H9 (cell line): ENCODE measurements around the gene CRHR2. TPM values are rescaled to one million over a fixed set of nuclear protein-coding genes. Genes with fewer than 3 reads are reported as not detected.
A peak's percentile ranks its signal among the peaks of the same experiment; 100 is the strongest.

Source experiments
- DNase-seq: peaks from one replicate; pipeline ENCODE4 v3.0.0-alpha.2; 2017
- H2AFZ ChIP-seq: one replicate; pipeline ENCODE4 v1.6.1; 2013; ENCODE audit warnings: mild to moderate bottlenecking, low read length, control low read depth, moderate library complexity
- H2AK5ac ChIP-seq: 2 replicates; pipeline ENCODE4 v1.6.1; 2013; ENCODE audit warnings: low read length, control low read depth, mixed read lengths; ENCODE audit not compliant: insufficient read length
- H2BK120ac ChIP-seq: one replicate; pipeline ENCODE4 v1.6.1; 2013; ENCODE audit warnings: low read depth, mild to moderate bottlenecking, low read length, control low read depth, inconsistent platforms; ENCODE audit not compliant: poor library complexity, severe bottlenecking
- H2BK12ac ChIP-seq: 2 replicates; pipeline ENCODE4 v1.6.1; 2013; ENCODE audit warnings: low read length, control low read depth, mixed read lengths, low read depth; ENCODE audit not compliant: insufficient read length
- H2BK15ac ChIP-seq: 2 replicates; pipeline ENCODE4 v1.6.1; 2013; ENCODE audit warnings: low read depth, low read length, control low read depth
- H2BK20ac ChIP-seq: one replicate; pipeline ENCODE4 v1.6.1; 2013; ENCODE audit warnings: low read depth, mild to moderate bottlenecking, low read length, control low read depth, inconsistent platforms; ENCODE audit not compliant: poor library complexity, severe bottlenecking
- H2BK5ac ChIP-seq: 2 replicates; pipeline ENCODE4 v1.6.1; 2013; ENCODE audit warnings: low read length, control low read depth, mixed read lengths; ENCODE audit not compliant: insufficient read length
- H3K14ac ChIP-seq: 2 replicates; pipeline ENCODE4 v1.6.1; 2013; ENCODE audit warnings: low read length, control low read depth; ENCODE audit not compliant: insufficient read depth
- H3K18ac ChIP-seq: 2 replicates; pipeline ENCODE4 v1.6.1; 2013; ENCODE audit warnings: low read depth, mild to moderate bottlenecking, mixed read lengths, low read length, control low read depth; ENCODE audit not compliant: insufficient read length
- H3K23ac ChIP-seq: 2 replicates; pipeline ENCODE4 v1.6.1; 2013; ENCODE audit warnings: low read length, control low read depth, mixed read lengths, low read depth; ENCODE audit not compliant: insufficient read length
- H3K23me2 ChIP-seq: 2 replicates; pipeline ENCODE4 v1.6.1; 2013; ENCODE audit warnings: low read depth, mild to moderate bottlenecking, mixed read lengths, low read length, control low read depth; ENCODE audit not compliant: insufficient read length, poor library complexity, severe bottlenecking
- H3K27ac ChIP-seq: 2 replicates; pipeline ENCODE4 v1.5.1; 2013; ENCODE audit warnings: low read length, control low read depth, mixed read lengths, low read depth; ENCODE audit not compliant: insufficient read length
- H3K27me3 ChIP-seq: 2 replicates; pipeline ENCODE4 v1.6.1; 2013; ENCODE audit warnings: low read length, control low read depth, inconsistent platforms; ENCODE audit not compliant: insufficient read depth
- H3K4ac ChIP-seq: 2 replicates; pipeline ENCODE4 v1.6.1; 2013; ENCODE audit warnings: low read depth, mild to moderate bottlenecking, control low read depth, inconsistent platforms, low read length, moderate library complexity
- H3K4me1 ChIP-seq: 2 replicates; pipeline ENCODE4 v1.6.1; 2013; ENCODE audit warnings: low read length, control low read depth, inconsistent platforms; ENCODE audit not compliant: insufficient read depth
- H3K4me2 ChIP-seq: 2 replicates; pipeline ENCODE4 v1.6.1; 2013; ENCODE audit warnings: low read length, control low read depth, mixed read lengths; ENCODE audit not compliant: insufficient read length, insufficient read depth
- H3K56ac ChIP-seq: 2 replicates; pipeline ENCODE4 v1.6.1; 2013; ENCODE audit warnings: low read depth, mild to moderate bottlenecking, mixed read lengths, low read length, control low read depth; ENCODE audit not compliant: insufficient read length
- H3K79me1 ChIP-seq: 2 replicates; pipeline ENCODE4 v1.6.1; 2013; ENCODE audit warnings: low read depth, mild to moderate bottlenecking, moderate library complexity, low read length, control low read depth, inconsistent platforms; ENCODE audit not compliant: insufficient read depth, poor library complexity, severe bottlenecking
- H3K79me2 ChIP-seq: 2 replicates; pipeline ENCODE4 v1.6.1; 2013; ENCODE audit warnings: low read length, control low read depth, inconsistent platforms; ENCODE audit not compliant: insufficient read depth
- H3K9ac ChIP-seq: 2 replicates; pipeline ENCODE4 v1.6.1; 2013; ENCODE audit warnings: low read length, control low read depth, mixed read lengths; ENCODE audit not compliant: insufficient read length; ENCODE audit errors: extremely low read depth
- H3K9me3 ChIP-seq: one replicate; pipeline ENCODE4 v1.6.1; 2013; ENCODE audit warnings: low read depth, low read length, inconsistent platforms; ENCODE audit not compliant: control insufficient read depth
- H3T11ph ChIP-seq: one replicate; pipeline ENCODE4 v1.6.1; 2013; ENCODE audit warnings: mild to moderate bottlenecking, low read length, control low read depth, inconsistent platforms
- H4K20me1 ChIP-seq: one replicate; pipeline ENCODE4 v1.6.1; 2013; ENCODE audit not compliant: control insufficient read depth, insufficient read length, insufficient read depth
- H4K5ac ChIP-seq: 2 replicates; pipeline ENCODE4 v1.6.1; 2013; ENCODE audit warnings: low read depth, mild to moderate bottlenecking, mixed read lengths, low read length, control low read depth; ENCODE audit not compliant: insufficient read length
- H4K8ac ChIP-seq: replicated peaks from 2 replicates; pipeline ENCODE4 v1.6.1; 2013; ENCODE audit warnings: low read length, control low read depth, mixed read lengths, low read depth; ENCODE audit not compliant: insufficient read length
- H4K91ac ChIP-seq: 2 replicates; pipeline ENCODE4 v1.6.1; 2013; ENCODE audit warnings: low read depth, mild to moderate bottlenecking, moderate library complexity, mixed read lengths, low read length, control low read depth; ENCODE audit not compliant: insufficient read length
- H3K27ac Mint-ChIP-seq, 3 experiments: 2 replicates in 2 of 3; 3 replicates in 1 of 3; pipeline ENCODE4 v1.8.0; 2020 to 2021; ENCODE audit warnings: mixed read lengths in 3 of 3, mild to moderate bottlenecking in 1 of 3, moderate library complexity in 1 of 3
- H3K27me3 Mint-ChIP-seq: 2 replicates; pipeline ENCODE4 v1.8.0; 2021; ENCODE audit warnings: low read depth, mild to moderate bottlenecking, moderate library complexity, mixed read lengths
- H3K36me3 Mint-ChIP-seq, 3 experiments: 2 replicates in 2 of 3; 3 replicates in 1 of 3; pipeline ENCODE4 v1.8.0; 2020 to 2021; ENCODE audit warnings: low read depth in 3 of 3, mixed read lengths in 3 of 3; ENCODE audit not compliant: insufficient read depth in 1 of 3
- H3K4me1 Mint-ChIP-seq, 2 experiments: 2 replicates each; pipeline ENCODE4 v1.8.0; 2020; ENCODE audit warnings: mixed read lengths in 2 of 2
- H3K4me3 Mint-ChIP-seq, 2 experiments: 2 replicates in 1 of 2; 3 replicates in 1 of 2; pipeline ENCODE4 v1.8.0; 2020 to 2021; ENCODE audit warnings: mild to moderate bottlenecking in 2 of 2, mixed read lengths in 2 of 2, moderate library complexity in 1 of 2
- H3K9me3 Mint-ChIP-seq, 2 experiments: 2 replicates in 1 of 2; 3 replicates in 1 of 2; pipeline ENCODE4 v1.8.0; 2020; ENCODE audit warnings: mild to moderate bottlenecking in 2 of 2, mixed read lengths in 2 of 2, moderate library complexity in 1 of 2
- WGBS: extraction: QIAGEN DNeasy Blood & Tissue Kit; methylation state at CpG from one replicate; pipeline ENCODE4 v1.1.7; 2013; ENCODE audit warnings: missing lambda C conversion rate, low lambda C conversion rate, mixed read lengths; ENCODE audit not compliant: insufficient read length; ENCODE audit errors: extremely low coverage; 5-methylcytosine and 5-hydroxymethylcytosine counted together
- total RNA-seq: library from RNA; stranded (reverse); gene quantifications from 2 replicates; pipeline ENCODE4 v1.2.1, GENCODE V29; 2021
- TF ChIP-seq, protein P1 (sequence below): fragments of 200-600 bp; sonication (generic); conservative IDR thresholded peaks from 3 replicates; pipeline ENCODE4 v1.8.0; 2021; ENCODE audit warnings: antibody characterized with exemption, mild to moderate bottlenecking

The CRHR2 gene
- total RNA-seq, 1 experiment from 2014 or later, result 0.07 TPM

GRCh38 chr7:30634193-30634626 lies 48.0 kb downstream of the CRHR2 start:
- TF ChIP-seq, protein P1, sequence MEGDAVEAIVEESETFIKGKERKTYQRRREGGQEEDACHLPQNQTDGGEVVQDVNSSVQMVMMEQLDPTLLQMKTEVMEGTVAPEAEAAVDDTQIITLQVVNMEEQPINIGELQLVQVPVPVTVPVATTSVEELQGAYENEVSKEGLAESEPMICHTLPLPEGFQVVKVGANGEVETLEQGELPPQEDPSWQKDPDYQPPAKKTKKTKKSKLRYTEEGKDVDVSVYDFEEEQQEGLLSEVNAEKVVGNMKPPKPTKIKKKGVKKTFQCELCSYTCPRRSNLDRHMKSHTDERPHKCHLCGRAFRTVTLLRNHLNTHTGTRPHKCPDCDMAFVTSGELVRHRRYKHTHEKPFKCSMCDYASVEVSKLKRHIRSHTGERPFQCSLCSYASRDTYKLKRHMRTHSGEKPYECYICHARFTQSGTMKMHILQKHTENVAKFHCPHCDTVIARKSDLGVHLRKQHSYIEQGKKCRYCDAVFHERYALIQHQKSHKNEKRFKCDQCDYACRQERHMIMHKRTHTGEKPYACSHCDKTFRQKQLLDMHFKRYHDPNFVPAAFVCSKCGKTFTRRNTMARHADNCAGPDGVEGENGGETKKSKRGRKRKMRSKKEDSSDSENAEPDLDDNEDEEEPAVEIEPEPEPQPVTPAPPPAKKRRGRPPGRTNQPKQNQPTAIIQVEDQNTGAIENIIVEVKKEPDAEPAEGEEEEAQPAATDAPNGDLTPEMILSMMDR, result no peak
- no peak overlapping the region for H2BK120ac ChIP-seq
- peaks cover 53 to 73% (median 54%) of the 10 kb centered on the region in 3 experiments for H3K36me3 Mint-ChIP-seq
- no peaks in the 10 kb centered on the region for H3K9me3 ChIP-seq
- no peak overlapping the region for H2AFZ ChIP-seq
- H3K4me3 Mint-ChIP-seq, result no peak overlapping the region
- H4K8ac ChIP-seq, result no peak overlapping the region
- no peak overlapping the region for H2AK5ac ChIP-seq
- H2BK12ac ChIP-seq, result no peak overlapping the region
- H3K27me3 ChIP-seq, result no peaks in the 10 kb centered on the region
- no peak overlapping the region for H3K4ac ChIP-seq
- no peak overlapping the region for H2BK20ac ChIP-seq
- no peak overlapping the region for H3T11ph ChIP-seq
- no peak overlapping the region for H4K5ac ChIP-seq
- H3K4me1 ChIP-seq, result no peaks in the 10 kb centered on the region
- no peak overlapping the region for H3K4me2 ChIP-seq
- no peak overlapping the region for H2BK15ac ChIP-seq
- no peak overlapping the region for H3K9ac ChIP-seq
- H3K27me3 Mint-ChIP-seq, result no peaks in the 10 kb centered on the region
- H3K18ac ChIP-seq, result no peak overlapping the region
- H3K79me2 ChIP-seq, result no peaks in the 10 kb centered on the region
- H3K23me2 ChIP-seq, result no peaks in the 10 kb centered on the region
- H3K56ac ChIP-seq, result no peak overlapping the region
- H3K9me3 Mint-ChIP-seq, result no peaks in the 10 kb centered on the region; a peak in 1 of 5 replicates
- no peak overlapping the region for H3K23ac ChIP-seq
- H4K91ac ChIP-seq, result no peak overlapping the region
- H3K27ac Mint-ChIP-seq, result peak overlapping the region in 1 of 3 experiments; percentile 34; a peak in 2 of 7 replicates
- no CpG with 5 or more reads among the region's 1 CpG for WGBS
- H3K79me1 ChIP-seq, result no peaks in the 10 kb centered on the region
- no peak overlapping the region for H3K14ac ChIP-seq
- no peak overlapping the region for H2BK5ac ChIP-seq
- H4K20me1 ChIP-seq, result no peaks in the 10 kb centered on the region
- H3K27ac ChIP-seq, result no peak overlapping the region
- H3K4me1 Mint-ChIP-seq, result no peaks in the 10 kb centered on the region
- DNase-seq, result no peak
